NCI-H1930 (cell line): ENCODE data around the gene RGS1.

ENCODE experiments used
- DNase-seq, 2 experiments: peaks; one replicate each; lab custom pipeline; 2025; lab: John Stamatoyannopoulos, UW

Gene RGS1

GRCh38 chr1:192581131-192581927 is 5.8 kb downstream of the RGS1 start:
- no peak for DNase-seq

- DNase-seq: no peak
These were observed 9.3 kb downstream of the RGS1 start for GRCh38 chr1:192584866-192585265.

GRCh38 chr1:192587386-192588266 is 12.1 kb downstream of the RGS1 start:
- no peak for DNase-seq

- no peak for DNase-seq
These were observed 13.0 kb downstream of the RGS1 start for GRCh38 chr1:192588546-192588945.

GRCh38 chr1:192589813-192590212 is 14.2 kb downstream of the RGS1 start:
- no peak for DNase-seq

GRCh38 chr1:192592517-192592916 is 16.9 kb downstream of the RGS1 start:
- no peak for DNase-seq

- DNase-seq: no peak
These were observed 17.6 kb downstream of the RGS1 start for GRCh38 chr1:192592981-192593708.

GRCh38 chr1:192595299-192595698 is 19.7 kb downstream of the RGS1 start:
- no peak for DNase-seq

- no peak for DNase-seq
These were observed 23.0 kb downstream of the RGS1 start for GRCh38 chr1:192598589-192598988.

GRCh38 chr1:192600275-192600674 is 24.7 kb downstream of the RGS1 start:
- no peak for DNase-seq

- DNase-seq: no peak
These were observed 25.6 kb downstream of the RGS1 start for GRCh38 chr1:192601143-192601542.

GRCh38 chr1:192601567-192601966 is 26.0 kb downstream of the RGS1 start:
- DNase-seq: no peak

GRCh38 chr1:192602757-192603156 is 27.2 kb downstream of the RGS1 start:
- DNase-seq: no peak

- no peak for DNase-seq
These were observed 27.7 kb downstream of the RGS1 start for GRCh38 chr1:192603218-192603787.

GRCh38 chr1:192604979-192605620 is 29.5 kb downstream of the RGS1 start:
- DNase-seq: no peak

GRCh38 chr1:192608671-192609070 is 33.1 kb downstream of the RGS1 start:
- no peak for DNase-seq

GRCh38 chr1:192609110-192610079 is 33.8 kb downstream of the RGS1 start:
- DNase-seq: no peak

- no peak for DNase-seq
These were observed 34.7 kb downstream of the RGS1 start for GRCh38 chr1:192610112-192610889.

- no peak for DNase-seq
These were observed 39.5 kb downstream of the RGS1 start for GRCh38 chr1:192615055-192615454.
